GM23248 (cell line): ENCODE measurements around the gene PDE8A.

Experiments used
- EZH2 ChIP-seq: fragments of 200-600 bp; sonication (generic); IDR thresholded peaks from 2 replicates; pipeline ENCODE4 v1.6.1; 2018; ENCODE audit warnings: antibody characterized with exemption, mild to moderate bottlenecking; ENCODE audit not compliant: insufficient read depth, poor library complexity, severe bottlenecking
- EZH2phosphoT487 ChIP-seq: fragments of 200-600 bp; sonication (generic); IDR thresholded peaks from 2 replicates; pipeline ENCODE4 v1.6.1; 2018; ENCODE audit warnings: antibody characterized with exemption, moderate library complexity, mild to moderate bottlenecking, low read depth; ENCODE audit not compliant: insufficient read depth

DNA sequence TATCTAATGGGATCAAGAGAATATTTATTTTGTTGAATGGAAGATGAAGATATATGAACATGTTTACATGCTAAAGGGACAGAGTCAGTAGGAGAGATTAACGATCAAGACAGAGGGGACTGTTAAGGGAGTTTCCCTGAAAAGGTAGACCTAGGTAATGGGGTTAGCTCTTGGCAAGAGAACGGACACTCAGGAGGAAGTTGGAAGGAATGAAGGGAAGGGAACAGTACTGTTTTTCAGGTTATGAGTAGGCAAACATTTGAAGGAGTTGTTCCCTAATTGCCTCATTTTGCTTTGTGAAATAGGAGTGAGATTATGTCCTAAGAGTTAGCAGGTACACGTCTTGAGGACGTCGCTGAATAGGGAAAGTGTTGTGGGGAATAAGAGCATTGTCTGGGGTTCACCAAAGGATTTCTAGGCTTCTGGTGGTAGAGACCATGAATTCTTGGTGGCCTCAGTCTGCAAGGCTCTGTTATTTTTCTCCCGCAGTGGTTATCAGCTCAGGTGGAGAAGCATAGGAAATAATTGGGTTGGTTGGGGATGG, 41.3 kb downstream of the PDE8A start:
- TF ChIP-seq EZH2phosphoT487 (no peak), EZH2 (no peak)
